Activated gamma-delta T cell treated with Interleukin-2 at 50 U/mL for 16 hours (primary cell): ENCODE measurements around the gene SH3RF2.
"Not testable (repeated sequence)": the region's sequence is repeated elsewhere in the genome, so short reads cannot be mapped to it uniquely, and the experiment has no call there.

Source experiments
- DNase-seq: peaks from one replicate; pipeline ENCODE4 v3.0.0-alpha.2; 2020

The SH3RF2 gene

GRCh38 chr5:145981589-145982571 is 45.5 kb downstream of the SH3RF2 start:
- DNase-seq = no peak

DNA sequence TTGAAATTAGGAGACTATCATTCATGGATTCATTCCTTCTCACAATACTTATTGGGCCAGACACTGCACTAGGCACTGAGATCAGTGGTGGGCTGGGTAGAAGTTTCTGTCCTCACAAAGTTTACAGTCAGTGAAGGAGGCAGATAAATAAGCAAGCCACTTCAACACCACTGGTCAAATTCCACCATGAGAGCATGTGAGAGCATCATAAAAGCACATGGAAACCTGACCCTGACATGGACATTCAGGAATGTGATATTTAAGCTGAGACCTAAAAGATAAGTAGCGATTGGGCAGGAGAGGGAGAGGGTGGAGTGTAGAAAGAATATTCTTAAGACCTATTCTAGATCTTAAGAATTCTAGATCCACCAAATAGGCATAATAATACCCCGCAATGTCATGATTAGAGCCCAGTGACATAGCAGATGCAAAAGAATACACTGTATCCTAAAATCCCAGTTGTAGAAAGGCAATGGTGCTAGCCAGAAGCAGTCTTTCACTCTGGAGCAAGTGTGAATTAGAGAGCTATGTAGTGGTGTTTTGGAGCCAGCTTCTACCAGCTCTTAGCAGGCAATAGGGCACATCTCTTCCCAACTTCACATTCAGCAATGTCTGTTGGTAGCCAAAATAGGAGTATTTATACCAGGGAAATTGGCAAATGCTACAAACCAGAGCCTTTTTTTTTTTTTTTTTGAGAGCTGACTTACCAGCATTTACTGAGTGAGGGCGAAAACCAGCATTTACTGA is 46.4 kb downstream of the SH3RF2 start:
- no peak for DNase-seq

GRCh38 chr5:145983446-145983845 is 47.1 kb downstream of the SH3RF2 start:
- no peak for DNase-seq

DNA sequence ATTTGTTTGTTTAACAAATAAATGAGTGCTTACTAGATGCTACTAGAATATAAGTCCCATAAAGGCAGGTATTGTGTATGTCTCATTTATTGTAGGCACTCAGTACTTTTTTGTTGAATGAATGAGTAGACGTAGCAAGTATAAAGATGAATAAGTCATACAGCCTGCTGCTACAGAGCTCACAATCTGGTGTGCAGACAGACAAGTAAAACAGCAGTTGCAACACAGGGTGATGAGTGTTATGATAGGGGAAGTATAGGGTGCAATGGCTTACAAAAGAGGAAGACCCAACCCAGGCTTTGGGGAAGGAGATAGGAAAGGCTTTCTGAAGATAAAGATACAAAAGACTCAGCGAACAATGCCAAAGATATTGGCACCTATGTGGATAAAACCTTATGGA is 47.7 kb downstream of the SH3RF2 start:
- DNase-seq = no peak

GRCh38 chr5:145987856-145988255 is 51.5 kb downstream of the SH3RF2 start:
- no peak for DNase-seq

- DNase-seq = no peak
These were observed 52.6 kb downstream of the SH3RF2 start for GRCh38 chr5:145988993-145989392.

GRCh38 chr5:145989428-145989827 is 53.0 kb downstream of the SH3RF2 start:
- DNase-seq = no peak

GRCh38 chr5:145990170-145990569 is 53.8 kb downstream of the SH3RF2 start:
- no peak for DNase-seq

GRCh38 chr5:145991044-145991575 is 54.7 kb downstream of the SH3RF2 start:
- no peak for DNase-seq

DNA sequence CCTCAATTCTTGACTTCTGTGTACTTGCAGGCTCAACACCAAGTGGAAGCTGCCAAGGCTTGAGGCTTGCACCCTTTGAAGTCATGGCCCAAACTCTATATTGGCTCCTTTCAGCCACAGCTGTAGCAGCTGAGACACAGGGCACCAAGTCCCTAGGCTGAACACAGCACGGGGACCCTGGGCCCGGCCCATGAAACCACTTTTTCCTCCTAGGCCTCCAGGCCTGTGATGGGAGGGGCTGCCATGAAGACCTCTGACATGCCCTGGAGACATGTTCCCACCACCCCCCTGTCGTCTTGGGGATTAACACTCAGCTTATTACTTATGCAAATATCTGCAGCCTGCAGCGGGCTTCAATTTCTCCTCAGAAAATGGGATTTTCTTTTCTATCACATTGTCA is 57.2 kb downstream of the SH3RF2 start:
- not testable (repeated sequence) for DNase-seq

DNA sequence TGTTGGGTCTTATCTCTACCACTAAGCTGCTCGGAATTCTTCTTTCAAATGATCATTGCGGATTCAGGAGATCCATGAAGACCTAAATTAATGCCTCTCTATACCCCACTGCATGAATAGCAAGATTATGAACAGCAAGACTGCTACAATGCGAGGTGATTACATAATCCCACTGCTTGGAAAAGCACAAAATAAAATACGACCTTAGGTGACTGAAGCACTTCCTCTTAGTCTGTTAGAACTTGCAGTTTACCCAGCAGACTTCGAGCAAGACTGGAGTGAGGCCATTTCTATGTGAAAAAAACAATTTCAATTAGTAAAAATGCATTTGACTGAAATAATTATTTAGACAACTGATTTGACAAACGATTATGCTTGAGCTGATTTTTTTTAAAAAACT is 59.8 kb downstream of the SH3RF2 start:
- DNase-seq = no peak

DNA sequence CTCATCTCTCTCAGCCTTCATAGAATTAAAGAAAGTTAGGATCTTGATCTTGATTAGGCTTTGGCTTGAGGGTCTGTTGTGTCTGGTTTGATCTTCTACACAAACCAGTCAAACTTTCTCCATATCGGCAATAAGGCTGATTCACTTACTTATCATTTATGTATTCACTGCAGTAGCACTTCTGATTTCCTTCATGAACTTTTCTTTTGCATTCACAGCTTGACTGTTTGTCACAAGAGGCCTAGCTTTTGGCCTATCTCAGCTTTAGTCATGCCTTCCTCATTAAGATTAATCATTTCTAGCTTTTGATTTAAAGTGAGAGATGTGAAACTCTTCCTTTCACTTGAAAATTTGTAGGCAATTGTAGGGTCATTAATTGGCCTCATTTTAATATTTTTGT is 62.8 kb downstream of the SH3RF2 start:
- DNase-seq = no peak

DNA sequence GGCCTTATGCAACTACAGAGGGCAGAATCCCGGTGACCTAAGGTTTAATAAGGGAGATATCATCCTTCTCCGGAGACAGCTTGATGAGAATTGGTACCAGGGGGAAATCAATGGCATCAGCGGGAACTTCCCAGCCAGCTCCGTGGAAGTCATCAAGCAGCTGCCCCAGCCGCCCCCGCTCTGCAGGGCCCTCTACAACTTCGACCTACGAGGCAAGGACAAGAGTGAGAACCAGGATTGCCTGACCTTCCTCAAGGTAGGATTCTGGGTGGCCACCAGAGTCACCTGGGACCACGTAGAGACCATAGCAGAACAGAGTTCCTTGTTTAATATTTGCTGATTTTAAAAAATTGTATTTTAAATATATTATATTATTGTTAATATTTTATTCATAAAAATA is 63.7 kb downstream of the SH3RF2 start:
- DNase-seq = no peak

DNA sequence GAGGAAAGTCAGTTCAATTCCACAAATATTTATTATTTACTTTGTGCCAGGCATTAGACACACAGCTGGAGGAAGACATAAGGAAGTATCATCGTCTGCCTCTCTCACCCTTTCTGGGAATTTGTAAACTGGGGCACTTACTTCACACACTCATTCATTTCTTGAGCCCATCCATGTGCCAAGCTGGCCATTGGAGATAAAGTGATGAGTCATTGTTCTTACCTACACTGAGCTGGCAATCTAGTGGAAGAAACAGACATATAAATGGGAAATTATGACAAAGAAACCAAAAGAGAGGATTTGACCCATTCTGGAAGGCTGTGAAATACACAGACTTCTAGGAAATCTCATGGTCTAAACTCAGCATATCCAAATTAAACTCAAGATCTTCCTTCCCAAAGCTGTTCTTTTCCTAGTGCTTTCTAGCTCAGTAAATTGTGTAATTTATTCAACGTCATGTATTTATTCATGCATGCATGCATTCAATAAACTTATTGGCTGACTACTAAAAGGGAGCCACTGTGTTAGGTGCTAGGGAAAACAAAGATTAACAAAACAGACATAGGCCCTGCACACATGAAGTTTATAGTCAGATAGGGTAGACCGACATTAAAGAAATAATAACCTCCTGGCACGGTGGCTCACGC is 65.3 kb downstream of the SH3RF2 start:
- no peak for DNase-seq

DNA sequence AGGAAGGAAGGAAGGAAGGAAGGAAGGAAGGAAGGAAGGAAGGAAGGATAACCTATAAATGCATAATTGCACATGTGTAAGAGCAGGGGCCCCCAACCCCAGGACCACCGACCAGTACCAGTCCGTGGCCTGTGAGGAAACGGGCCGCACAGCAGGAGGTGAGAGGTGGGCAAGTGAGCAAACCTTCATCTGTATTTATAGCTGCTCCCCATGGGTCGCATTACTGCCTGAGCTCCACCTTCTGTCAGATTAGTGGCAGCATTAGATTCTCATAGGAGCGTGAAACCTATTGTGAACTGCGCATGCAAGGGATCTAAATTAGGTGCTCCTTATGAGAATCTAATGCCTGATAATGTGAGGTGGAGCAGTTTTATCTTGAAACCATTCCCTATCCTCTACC is 66.1 kb downstream of the SH3RF2 start:
- no peak for DNase-seq

GRCh38 chr5:146003852-146004251 is 67.5 kb downstream of the SH3RF2 start:
- DNase-seq = no peak

- DNase-seq = no peak
These were observed 68.9 kb downstream of the SH3RF2 start for GRCh38 chr5:146005264-146005663.

- DNase-seq = no peak
These were observed 69.3 kb downstream of the SH3RF2 start for GRCh38 chr5:146005723-146006122.

GRCh38 chr5:146006470-146007190 is 70.3 kb downstream of the SH3RF2 start:
- no peak for DNase-seq

GRCh38 chr5:146007270-146007669 is 70.9 kb downstream of the SH3RF2 start:
- no peak for DNase-seq

DNA sequence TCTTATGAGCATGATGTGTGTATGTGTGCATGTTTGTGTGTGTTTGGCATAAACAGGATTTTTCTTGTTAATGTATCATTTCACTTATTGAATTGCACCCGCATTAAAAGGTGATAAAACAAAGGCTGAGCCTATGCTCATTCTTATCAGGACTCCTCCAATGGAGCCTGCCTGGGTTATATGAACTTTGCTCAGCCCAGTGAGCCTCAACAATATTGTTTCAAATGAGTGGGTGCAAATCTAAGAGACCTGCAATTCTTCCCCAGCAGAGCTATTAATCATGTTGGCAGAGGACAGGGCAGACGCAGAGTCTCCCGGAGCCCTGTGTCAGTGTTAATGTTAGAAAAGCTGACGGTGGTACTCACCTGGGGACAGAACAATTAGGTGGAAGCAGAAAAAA is 71.6 kb downstream of the SH3RF2 start:
- DNase-seq = no peak

GRCh38 chr5:146009020-146009419 is 72.6 kb downstream of the SH3RF2 start:
- DNase-seq = no peak

- DNase-seq = not testable (repeated sequence)
These were observed 74.1 kb downstream of the SH3RF2 start for GRCh38 chr5:146010447-146010846.
